ENCODE measurements around the gene CD82.

The CD82 gene

GRCh38 chr11:44621784-44622183, 56.3 kb downstream of the CD82 start:
- no peak for DNase-seq

- DNase-seq = no peak
These were observed 56.8 kb downstream of the CD82 start for GRCh38 chr11:44622190-44622650.

GRCh38 chr11:44622721-44623258, 57.3 kb downstream of the CD82 start:
- no peak for DNase-seq

- no peak for DNase-seq
These were observed 57.9 kb downstream of the CD82 start for GRCh38 chr11:44623341-44623730.

GRCh38 chr11:44623731-44624491, 58.4 kb downstream of the CD82 start:
- DNase-seq = no peak

GRCh38 chr11:44624761-44625221, 59.3 kb downstream of the CD82 start:
- DNase-seq = no peak

GRCh38 chr11:44625759-44626523, 60.5 kb downstream of the CD82 start:
- DNase-seq = no peak

- no peak for DNase-seq
These were observed 61.2 kb downstream of the CD82 start for GRCh38 chr11:44626645-44627044.

- no peak for DNase-seq
These were observed 61.8 kb downstream of the CD82 start for GRCh38 chr11:44627165-44627789.

GRCh38 chr11:44627911-44628729, 62.7 kb downstream of the CD82 start:
- DNase-seq = no peak

GRCh38 chr11:44628730-44629700, 63.6 kb downstream of the CD82 start:
- no peak for DNase-seq

- DNase-seq = no peak
These were observed 64.4 kb downstream of the CD82 start for GRCh38 chr11:44629732-44630345.

- no peak for DNase-seq
These were observed 65.2 kb downstream of the CD82 start for GRCh38 chr11:44630511-44631210.

GRCh38 chr11:44631831-44632230, 66.4 kb downstream of the CD82 start:
- no peak for DNase-seq

- DNase-seq = no peak
These were observed 67.1 kb downstream of the CD82 start for GRCh38 chr11:44632466-44633123.

GRCh38 chr11:44633641-44634040, 68.2 kb downstream of the CD82 start:
- no peak for DNase-seq

- DNase-seq = no peak
These were observed 69.2 kb downstream of the CD82 start for GRCh38 chr11:44634401-44635281.

GRCh38 chr11:44637487-44637886, 72.0 kb downstream of the CD82 start:
- DNase-seq = peak; percentile 60
